Activated CD4-positive, alpha-beta T cell treated with anti-CD3 and anti-CD28 coated beads, Interleukin-2, amount 50 U/mL, for 4 hours (primary cell): ENCODE measurements around the gene NDUFS8.

Experiments
- DNase-seq, 2 experiments: peaks; one replicate each; pipeline ENCODE4 v3.0.0-alpha.2; 2020

The NDUFS8 gene

DNA sequence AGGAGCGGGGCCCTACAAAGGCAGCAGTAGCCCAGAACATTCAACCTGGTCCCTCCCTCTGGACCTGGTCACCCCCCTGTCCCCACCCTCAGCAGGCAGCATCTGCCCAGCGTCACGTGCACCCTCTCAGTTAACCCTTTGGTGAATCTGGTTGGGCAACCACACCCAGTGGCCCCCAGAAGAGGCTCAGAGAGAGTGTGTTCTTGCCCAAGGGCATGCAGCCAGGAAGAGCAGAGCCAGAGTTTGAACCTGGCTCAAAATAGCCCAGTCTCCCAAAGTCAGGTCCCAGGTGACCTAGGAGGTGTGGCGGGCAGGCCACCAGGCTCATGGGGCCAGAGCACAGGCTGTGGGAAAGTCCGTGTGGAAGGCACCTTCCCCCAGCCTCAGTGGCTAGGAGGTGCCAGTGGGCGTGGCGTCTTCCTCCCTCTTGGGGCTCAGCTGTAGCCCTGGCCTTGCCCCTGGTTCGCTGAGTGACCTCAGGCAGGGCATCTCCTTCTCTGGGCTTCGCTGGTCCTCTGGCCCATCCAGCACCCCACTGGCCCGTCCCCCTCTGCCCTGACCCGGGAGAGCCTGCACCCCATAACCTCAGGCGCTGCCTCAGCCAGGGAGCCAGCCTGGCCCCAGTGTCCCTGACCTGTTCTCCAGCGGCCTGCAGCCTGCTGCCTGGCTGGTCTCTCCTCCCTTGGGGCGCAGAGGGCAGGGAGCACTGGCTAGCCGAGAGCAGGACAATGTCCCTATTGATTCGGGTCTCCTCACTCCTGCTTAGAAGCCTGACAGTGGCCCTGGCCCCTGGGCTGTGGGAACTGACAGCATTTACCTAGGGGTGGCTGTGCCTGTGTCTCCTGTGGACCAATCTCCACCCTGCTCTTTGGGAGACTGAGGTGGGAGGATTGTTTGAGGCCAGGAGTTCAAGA, 13.3 kb upstream of the NDUFS8 start:
- no peak for DNase-seq

DNA sequence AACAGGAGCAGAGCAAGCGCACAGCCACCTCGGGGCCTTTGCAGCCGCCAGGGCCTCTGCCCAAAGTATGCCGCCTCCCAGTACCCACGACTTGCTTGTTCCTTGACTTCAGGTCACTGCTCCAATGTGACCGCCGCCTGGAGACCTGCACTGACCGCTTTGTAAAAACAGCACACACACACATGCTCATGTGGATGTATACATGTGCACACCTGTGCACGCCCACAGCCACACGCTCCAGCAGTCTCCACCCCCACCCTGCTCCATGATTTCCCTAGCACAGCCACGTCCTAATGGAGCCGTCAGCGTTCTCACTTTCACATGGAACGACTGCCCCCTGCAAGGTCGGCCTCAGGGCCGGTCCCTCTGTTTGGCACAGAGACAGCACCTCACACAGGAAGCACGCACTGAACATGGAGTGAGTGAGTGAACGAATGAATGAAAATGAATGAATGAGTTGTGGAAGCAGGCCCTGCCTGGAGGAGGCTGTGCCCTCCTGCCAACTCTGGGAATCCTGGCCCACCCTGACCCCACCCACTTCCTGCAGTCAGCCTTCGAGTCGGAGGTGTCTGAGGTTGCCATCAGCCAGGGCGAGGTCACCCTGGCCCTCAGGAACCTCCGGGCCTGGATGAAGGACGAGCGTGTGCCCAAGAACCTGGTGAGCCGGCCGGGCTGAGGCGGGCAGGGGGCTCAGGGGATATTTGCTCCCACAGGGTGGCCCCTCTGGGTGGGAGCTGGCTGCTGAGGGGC, 12.3 kb upstream of the NDUFS8 start:
- no peak for DNase-seq

- DNase-seq = no peak
Observed at GRCh38 chr11:68018730-68019190, 11.7 kb upstream of the NDUFS8 start.

DNA sequence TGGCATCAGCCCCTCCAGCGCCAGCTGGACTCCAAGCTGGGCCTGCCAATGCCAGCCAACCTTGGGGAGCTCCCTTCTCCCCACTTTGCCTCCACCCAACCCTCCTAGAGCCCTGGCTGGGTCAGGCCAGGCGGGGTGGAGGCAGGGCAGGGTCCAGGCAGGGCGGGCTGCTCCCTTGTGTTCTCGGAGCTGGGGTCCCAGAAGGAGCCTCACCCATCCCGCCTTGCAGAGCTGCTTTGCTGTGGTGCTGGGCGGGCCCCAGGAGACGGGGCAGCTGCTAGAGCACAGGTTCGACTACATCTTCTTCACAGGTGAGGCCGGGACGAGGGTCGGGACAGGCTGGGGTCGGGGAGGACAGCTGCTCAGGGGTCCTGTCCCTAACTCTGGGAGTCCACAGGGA, 11.0 kb upstream of the NDUFS8 start:
- DNase-seq = no peak

GRCh38 chr11:68020575-68020974, 9.9 kb upstream of the NDUFS8 start:
- DNase-seq = no peak

DNA sequence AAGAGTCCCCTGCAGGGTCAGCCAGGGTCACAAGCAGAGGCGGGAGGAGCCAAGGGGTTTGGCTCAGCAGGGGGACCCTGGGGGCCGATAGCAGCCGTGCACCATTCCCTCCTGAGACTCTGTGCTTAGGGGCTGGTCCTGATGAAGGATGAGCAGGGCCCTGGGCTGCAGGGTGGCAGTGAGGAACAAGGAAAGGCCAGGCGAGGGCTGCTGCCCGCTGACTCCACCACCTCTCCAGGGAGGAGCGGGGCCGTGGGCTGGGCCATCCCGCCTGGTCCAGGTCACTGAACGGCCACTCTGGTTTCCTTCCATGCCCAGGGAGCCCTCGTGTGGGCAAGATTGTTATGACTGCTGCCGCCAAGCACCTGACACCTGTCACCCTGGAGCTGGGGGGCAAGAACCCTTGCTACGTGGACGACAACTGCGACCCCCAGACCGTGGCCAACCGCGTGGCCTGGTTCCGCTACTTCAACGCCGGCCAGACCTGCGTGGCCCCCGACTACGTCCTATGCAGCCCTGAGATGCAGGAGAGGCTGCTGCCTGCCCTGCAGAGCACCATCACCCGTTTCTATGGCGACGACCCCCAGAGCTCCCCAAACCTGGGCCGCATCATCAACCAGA, 9.2 kb upstream of the NDUFS8 start:
- DNase-seq = no peak

DNA sequence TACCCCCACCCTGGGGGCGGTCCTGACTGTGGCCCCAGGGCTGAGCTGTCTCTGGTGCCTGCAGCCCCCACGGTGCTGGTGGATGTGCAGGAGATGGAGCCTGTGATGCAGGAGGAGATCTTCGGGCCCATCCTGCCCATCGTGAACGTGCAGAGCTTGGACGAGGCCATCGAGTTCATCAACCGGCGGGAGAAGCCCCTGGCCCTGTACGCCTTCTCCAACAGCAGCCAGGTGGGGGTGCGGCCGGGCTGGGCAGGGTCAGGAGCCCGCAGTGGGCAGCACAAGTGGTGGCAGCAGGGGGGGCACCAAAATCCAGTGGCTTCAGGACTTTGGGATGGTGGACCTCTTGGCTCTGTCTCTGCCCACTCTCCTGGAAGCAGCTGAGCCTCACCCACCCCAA, 8.0 kb upstream of the NDUFS8 start:
- DNase-seq = no peak

- DNase-seq = no peak
Observed at GRCh38 chr11:68024508-68024907, 6.0 kb upstream of the NDUFS8 start.

GRCh38 chr11:68025047-68025446, 5.4 kb upstream of the NDUFS8 start:
- no peak for DNase-seq

DNA sequence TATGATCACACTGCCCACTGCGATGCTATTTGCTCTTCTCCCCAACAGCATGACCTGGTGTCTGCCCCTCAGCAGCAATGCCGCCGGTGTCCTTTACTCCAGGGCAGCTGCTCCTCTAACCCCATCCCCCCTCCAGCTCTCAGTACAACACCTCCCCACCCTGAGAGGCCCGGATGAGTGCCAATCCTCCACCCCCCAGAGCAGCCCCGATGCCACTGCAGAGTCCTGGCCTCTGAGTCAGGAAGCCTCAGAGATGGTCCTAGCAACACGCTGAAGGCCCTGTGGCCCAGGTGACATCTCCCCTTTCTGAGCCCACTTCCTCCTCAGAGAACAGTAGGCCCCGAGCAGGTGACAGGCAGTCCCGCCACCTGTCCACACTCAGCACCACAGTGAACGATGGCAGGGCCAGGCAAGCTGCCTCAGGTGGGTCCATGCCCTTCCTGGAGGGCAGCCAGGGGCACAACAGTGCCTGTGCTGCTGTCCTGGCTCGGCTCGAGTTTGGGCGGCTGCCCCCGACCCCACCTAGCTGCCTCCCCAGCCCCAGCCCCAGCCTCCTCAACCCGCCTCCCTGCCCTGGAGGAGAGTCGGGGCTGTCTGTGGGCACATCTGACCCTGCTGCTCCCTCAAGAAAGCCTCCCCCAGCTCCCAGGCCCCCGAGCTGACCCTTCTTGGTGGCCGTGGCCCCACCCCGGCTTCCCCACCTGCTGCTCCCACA, 3.9 kb upstream of the NDUFS8 start:
- DNase-seq = no peak

- no peak for DNase-seq
Observed at GRCh38 chr11:68027667-68028066, 2.8 kb upstream of the NDUFS8 start.

DNA sequence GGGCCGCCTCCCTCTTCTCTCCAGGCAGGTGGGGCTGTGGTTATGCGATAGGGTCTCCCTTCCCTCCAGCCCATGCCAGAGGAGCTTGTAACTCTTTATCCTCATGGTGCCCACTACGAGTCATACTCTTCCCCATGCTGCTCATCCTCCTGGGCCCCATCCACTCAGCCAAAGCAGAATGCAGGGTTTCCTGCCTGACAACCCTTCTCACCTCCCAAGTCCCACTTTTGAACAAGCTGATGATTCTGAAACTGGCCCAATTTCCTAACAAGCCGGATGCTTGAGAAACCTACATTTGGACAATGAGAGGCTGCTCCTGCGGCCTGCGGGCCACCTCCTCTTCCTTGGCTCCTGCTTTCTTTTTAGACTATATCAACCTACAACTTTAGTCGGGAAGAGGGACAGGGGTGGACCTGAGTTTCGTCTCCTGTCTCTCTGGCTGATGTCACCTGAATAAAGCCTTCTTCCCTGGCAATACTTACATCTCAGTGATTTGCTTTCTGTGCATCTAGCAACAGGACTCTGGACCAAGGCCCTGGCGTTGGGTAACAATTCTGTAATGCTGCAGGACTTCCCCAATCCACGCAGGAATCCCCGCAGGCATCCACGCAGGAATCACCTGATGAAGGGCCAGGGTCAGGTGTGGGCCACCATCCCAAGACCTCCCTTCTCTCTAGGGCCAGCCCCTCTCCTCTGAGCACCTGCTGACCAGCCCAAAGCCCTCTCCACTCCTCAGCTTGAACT, 1.5 kb upstream of the NDUFS8 start:
- no peak for DNase-seq

DNA sequence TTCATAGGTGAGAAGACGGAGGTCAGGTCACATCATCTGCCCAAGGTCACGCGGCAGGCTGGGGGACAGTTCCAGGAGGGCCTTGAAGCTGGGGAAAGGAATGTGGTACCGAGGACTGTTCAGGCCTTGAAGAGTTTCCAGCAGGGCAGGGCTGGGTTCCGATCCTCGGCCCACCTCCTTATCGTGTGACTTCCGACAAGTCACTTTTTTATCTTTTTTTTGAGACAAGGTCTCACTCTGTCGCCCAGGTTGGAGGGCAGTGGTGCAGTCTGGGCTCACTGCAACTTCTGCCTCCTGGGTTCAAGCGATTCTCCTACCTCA, 623 bp downstream of the NDUFS8 start:
- no peak for DNase-seq

DNA sequence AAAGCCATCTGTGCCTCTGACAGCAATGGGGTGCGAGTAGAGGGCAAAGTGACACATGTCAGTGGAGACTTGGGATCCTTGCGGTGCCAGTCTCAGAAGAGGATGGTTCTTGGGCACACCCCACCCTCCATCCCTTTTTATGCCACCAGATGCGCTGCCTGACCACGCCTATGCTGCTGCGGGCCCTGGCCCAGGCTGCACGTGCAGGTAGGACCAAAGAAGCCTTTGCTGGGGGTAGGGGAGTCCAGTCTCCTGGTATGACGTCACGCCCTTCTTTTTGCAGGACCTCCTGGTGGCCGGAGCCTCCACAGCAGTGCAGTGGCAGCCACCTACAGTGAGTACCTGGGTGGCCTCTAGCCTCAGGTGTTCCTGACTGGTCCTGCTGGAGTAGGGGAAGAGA, 1.5 kb downstream of the NDUFS8 start:
- no peak for DNase-seq

GRCh38 chr11:68032997-68033707, 2.7 kb downstream of the NDUFS8 start:
- DNase-seq = no peak

GRCh38 chr11:68033708-68034045, 3.2 kb downstream of the NDUFS8 start:
- DNase-seq = no peak

DNA sequence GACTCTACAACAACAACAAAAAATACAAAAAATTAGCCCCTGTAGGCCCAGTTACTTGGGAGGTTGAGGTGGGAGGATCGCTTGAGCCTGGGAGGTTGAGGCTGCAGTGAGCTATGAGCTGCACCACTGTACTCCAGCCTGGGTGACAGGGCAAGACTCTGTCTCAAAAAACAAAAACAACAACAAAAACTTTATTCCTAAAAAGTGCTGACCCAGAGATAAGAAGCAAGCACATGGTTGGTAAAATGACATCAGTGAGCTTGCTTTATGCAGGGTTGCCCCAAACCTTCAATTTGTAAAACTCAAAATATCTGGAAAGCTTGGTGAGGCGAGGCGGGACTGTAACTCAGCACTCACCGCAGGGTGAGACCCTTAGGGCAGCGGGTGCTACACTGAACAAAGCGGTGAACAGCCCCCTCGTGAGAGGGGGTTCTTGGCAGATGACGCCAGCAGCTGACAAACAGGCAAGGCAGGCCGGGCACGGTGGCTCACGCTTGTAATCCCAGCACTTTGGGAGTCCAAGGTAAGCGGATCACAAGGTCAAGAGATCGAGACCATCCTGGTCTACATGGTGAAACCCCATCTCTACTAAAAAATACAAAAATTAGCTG, 4.9 kb downstream of the NDUFS8 start:
- DNase-seq = no peak

GRCh38 chr11:68036141-68036716, 5.7 kb downstream of the NDUFS8 start:
- no peak for DNase-seq

DNA sequence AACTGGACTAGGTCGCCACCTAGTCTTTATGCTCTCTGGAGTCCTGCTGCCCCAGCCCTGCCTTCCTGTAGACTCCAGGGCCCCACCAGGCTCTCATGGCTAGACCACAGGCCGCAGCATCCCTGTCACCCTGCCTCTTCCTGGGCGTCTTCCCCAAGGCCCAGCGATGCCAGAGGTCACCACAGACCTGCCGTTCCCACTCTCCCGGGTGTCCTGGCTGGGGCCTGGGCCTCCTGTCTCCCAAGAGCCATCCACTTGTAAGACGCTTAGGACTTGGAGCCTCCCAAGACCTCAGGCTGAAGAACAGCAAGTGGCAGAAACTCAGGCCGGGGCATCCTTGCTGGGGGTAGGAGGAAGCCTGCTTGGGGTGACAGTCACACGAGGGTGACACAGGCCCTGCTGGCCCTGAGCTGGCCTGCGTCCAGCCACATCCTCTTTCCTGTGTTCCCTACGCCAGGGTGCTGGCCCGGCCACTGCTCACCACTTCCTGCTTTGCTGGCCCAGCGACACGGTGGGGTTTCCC, 6.3 kb downstream of the NDUFS8 start:
- no peak for DNase-seq

DNA sequence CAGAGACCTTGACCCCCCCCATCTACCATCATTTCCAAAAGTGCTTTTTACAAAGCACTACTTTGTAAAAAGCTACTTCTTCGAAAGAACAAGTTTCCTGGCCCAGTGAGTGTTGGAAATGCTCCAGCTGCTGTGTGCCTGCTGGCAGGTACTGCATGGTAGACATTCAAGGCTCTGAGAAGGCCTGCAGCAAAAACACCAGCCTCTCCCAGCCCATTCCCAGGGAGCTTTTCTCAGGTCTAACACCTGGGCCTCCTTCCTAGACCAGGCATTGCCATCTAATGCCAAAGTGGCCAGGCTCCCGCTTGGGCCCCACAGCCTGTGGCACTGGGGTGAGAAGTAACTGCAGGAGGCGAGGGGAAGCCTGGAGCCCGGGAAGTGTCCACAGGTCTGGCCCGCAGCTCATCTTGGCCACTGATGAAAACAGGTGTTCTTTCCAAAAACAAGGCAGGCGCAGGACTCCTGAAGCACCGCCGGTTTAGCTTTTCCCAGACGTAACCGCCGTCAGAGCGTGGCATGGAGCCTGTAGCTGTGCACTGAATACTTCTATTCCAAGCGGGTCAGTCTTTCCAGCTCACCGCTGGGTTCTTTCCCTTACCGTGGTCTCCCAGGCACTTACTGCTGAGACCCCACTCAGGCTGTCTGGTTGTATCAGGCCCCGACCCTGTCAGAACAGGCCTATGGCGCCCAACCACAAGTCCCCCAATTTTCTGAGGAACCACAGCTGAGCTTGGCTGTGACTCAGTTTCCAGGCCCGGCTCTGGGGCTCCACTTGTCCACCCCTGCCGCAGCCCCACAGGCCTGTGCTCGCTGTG, 7.1 kb downstream of the NDUFS8 start:
- no peak for DNase-seq
